ENCODE results near the gene SFTPD.
"Not testable (repeated sequence)": the region's sequence is repeated elsewhere in the genome, so short reads cannot be mapped to it uniquely, and the experiment has no call there.

The SFTPD gene

DNA sequence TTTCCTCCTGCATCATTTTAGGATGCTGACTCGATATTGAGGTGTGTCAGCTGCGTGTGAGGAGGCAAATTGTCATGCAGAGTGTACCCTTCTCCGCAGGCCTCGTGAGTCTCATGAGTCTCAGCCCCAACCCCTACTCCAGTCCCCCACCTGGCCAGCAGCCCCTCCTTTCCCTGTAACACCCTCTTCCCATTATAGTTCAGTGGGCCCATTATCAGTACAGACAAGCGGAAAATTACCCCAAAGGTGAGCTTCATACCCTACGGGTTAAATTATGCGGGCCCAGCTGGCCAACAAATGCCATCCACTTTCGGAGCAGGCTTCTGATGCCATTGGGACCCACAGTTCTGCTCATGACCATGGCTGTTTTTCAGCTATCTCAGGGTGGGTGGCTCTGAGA is 25.2 kb downstream of the SFTPD start:
- DNase-seq, result no peak

DNA sequence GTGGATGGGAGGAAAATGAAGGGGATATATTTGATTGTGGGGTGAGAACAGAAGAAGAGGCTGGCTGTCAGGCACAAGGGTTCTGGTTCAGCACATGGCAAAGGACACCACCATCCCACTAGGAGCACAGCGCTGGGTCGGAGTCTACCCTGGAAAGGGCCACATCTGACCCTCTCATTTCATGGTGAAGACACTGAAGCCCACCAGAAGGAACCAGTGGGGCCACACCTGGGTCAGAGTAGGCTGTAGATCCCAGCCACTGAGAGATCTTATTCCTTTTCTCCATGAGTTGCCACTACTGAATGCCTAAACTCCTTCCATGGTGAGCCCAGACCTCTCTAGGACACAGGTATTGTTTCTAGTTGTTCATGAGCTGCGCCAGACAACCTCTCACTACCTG is 25.8 kb downstream of the SFTPD start:
- no peak for DNase-seq

DNA sequence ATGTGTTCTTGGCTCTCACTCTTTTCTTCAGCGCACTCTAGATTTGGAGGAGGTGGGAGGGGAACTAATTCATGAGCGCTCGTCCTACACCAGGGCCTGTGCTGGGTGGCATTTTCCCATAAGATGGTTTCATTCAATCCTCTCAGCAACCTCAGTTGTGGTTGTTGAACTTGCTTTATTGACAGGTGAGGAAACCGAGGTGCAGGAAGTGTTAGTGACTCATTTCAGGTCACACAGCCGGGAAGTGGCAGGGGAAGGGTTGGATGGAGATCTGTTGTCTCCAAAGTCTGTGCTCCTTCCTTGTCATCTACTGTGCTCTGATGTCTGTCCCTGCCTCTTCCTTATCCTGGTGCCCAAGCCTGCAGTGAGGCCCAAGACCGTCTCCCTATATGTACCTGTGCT is 26.9 kb downstream of the SFTPD start:
- not testable (repeated sequence) for DNase-seq

DNA sequence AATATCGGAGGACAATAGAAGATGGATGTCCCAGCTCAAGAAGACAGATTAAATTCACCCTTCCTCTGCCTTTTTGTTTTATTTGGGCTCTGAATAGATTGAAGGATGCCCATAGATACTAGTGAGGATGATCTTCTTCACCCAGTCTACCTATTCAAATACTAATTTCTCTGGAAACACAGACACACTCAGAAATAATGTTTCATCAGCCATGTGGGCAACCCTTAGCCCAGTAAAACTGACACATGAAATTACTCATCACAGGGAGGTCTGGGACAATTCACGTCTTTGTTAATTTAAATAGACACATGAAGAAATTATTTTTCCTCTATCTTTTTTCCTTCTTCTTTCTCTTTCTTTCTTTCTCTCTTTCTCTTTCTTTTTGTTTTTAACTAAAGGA is 33.1 kb downstream of the SFTPD start:
- DNase-seq, result not testable (repeated sequence)

DNA sequence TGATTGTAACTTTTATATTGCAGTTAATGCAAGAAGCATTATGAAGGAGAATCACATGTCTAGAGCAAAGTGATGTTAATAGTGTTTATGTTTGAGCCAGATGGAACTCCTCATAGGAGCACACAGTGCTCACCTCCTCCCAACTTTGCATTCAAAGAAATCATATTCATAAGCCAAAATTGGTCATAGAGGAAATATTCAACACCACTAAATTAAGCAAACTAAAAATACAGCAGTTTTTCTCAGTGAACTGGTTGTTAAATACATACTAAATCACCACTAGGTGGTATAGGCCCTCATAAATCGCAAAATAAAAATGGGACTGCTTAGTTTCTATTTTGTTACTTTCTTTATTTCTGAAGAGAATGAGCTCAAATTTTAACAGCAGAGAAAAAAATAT is 34.4 kb downstream of the SFTPD start:
- not testable (repeated sequence) for DNase-seq

DNA sequence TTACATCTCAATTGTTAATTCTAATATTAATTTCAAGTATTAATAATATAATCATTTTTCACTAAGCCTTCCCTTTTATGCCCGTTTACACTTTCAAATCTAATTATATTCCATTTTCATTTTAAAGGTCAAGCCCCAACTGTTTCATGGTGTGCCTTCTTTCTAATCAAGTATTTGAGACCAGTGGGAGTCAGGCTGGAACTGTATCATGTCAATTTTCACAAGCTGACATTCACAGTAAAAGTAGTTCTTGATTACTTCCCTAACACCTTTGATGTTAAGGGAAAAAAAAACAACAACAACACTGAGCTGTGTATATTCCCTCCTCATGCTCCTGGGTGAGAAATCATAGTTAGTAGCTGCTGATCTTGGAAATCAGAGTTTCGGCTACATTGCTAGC is 38.1 kb downstream of the SFTPD start:
- no peak for DNase-seq

DNA sequence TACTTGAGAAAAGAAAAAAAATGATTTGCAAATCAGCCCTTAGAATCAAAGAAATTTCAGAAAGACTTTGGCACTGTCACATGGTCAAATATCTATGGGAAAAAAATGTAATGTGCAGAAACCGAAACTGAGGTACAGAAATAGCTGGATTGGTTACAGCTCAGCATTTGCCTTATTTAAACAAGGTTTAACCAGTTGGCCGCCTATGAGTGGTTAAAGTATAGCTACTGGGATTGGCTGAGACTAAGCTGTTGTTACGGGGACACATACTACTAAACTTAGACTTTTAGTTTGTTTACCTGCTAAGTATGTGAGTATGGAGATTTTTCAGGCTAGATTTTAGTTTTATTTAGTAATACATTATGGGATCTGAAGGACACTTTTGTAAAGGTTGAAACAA is 38.6 kb downstream of the SFTPD start:
- DNase-seq, result no peak

DNA sequence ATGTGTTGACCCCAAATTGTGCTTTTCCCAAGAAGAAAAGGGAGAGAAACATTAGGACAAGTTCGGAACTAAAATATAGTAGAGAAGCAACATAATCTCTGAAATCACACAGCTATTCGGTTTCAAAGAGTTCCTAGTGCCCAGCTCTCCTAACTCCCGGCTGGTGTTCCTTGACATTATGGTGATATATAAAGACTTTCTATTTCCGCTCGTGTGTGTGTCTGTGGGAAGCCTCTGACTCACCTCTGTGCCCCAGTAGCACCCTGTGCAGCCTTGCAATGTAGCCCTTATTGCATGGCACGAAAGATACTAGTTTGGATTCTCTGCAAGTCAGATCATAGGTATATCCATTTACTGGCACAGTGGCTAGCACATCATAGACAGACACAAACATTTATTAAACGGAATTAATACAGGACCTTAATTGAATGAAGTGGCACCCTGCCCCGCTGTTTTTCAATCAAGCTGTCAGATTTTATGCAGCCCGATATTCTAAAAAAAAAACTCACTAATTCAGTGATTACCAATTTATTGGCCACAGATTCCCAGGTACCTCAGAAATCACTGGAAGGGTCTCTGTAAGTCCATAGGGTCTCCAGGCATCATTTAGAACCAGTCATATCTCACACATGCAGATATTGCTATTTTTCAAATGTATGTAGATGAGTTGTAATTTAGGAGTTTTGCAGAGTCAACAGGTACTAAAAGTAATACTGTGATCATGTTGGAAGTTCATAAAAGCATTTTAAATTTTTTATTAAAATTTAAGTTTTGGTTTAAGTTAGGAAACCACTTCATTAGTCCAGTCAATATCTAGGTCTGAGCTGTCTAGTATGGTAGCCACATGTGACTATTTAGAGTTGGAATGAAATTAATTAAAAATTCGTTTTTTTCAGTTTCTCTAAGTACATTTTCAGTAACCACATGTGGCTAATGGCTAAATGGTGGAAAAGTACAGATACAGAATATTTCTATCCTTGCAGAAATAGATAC is 43.3 kb downstream of the SFTPD start:
- DNase-seq, result no peak

DNA sequence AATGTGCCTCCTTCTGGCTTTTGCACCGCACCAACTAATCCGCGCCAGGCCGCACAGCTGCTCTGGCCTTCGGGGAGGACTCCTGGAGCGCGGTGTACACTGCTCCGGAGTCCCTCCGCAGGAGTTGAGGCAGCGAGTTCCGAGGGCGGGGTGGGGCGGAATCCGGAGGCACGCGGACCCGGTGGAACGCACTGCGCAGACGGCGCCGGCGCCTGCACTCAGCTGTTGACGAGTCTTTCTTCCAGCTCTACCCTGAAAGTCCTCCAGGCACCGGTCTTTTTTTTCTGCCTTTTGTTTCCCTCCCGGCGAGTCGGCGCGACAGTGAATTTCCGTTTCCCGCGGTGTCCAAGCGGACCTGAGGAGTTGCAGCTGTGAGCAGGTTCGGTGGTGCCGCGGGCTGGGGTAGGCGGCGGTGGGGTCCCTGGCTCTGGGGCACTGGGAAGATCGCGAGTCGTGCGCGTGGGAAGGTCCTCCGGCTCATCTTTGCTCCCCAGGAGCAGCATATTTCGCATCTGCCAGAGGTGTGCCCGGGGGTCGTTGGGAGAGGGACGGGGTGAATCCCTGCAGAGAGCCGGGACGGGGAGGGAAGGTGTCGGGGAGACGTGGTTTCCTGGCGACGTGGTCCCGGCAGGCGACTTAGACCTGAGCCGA is 44.1 kb downstream of the SFTPD start:
- peak; percentile 36 for DNase-seq

DNA sequence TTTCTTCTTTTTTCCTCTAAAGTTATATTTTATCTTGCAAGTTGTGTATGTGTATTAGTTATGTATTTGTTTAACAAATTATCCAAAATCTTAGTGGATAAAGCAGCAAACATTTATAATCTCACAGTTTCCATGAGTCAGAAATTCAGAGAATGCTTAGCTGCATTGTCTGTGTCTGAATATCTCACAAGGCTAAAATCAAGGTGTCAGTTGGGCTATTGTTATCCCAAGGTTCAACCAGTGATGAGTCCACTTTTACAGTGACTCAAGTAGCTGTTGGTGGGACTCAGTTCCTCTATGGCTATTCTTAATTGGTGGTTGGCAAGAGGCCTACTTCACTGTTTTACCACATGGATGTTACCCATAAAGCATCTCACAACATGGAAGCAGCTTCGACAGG is 47.3 kb downstream of the SFTPD start:
- not testable (repeated sequence) for DNase-seq

DNA sequence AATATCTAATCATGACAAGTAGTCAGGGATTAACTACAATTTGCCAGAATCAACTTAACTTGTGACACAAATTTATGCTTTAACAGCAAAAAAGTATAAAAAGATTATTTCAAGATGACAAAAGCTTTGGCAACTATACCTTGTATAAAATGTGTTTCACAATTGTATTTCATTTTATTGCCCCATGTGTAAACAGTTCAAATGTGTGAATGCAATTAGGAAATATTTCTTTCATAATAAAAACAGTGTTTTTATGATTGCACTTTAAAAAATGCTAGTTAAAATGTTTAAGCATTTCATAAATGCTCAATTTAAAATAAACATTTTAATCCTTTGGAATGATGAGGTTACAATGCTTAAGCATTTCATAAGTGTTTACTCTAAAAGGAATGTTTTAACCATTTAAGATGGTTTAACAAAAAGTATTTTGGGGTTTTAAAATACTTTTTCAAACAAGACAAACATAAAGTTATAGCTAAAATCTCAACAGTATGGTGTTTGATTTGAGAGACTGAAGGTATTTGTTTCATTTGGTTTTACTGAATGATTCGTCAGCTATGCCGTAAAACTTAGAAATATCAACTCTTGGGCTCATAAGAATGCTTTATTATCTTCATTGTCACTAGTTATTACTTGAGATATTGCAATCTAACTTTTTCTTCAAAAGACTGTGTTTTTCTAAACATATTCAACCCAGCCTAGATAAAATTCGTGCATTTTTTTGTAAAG is 50.1 kb downstream of the SFTPD start:
- DNase-seq, result no peak

DNA sequence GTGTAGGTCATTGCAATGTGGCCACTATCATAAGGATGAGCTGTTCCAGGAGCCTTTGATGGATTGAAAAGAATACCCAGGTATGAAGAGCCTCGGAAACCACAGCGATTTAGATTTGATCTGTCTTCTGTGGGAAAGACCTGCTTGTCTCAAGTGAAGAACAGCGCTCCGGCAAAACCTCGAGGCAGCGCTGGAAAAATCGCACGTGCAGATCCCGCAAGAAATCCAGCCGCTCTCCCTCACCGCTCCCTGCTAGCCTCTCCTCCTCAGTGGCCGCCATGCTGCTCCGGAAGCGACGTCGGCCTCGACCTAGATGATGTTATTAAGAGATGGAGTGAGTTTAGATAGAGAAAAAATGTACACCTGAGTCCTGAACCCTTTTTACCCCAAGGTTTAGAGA is 56.0 kb downstream of the SFTPD start:
- not testable (repeated sequence) for DNase-seq

DNA sequence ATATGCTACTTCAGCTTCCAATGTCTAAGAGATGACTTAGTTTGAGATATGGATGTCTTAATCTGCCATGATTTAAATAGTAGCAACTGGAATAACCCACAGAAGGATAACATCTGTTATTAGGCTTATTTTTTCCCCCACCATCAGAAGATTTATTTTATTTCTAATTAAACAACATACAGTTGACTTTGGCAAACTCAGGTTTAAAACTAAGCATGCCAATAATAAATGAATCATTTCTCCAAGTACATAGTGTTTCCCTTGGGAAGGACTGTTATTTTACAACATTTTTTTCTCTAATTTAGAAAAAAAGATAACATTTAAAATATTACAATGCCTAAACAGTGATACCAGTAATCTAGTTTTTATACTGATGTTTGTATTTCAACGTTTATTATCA is 58.4 kb downstream of the SFTPD start:
- no peak for DNase-seq

DNA sequence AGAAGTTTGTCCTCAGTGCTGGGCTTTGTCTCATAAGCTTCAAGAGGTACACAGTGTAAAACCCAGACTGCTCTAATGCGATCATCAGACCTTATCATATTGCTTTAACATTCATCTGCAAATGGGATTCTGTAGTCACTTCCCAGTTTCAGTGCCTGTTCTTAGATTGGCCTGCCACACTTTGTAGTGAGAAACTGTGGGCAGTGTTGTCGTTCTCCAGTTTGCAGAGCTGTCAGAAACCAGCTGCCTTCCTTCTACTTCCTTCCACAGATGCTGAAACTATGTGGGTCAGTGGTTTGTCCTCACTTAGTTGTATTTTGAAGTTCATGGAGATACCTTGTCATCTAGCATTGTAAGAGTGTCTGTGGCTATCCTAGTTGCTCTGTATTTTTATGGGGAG is 59.9 kb downstream of the SFTPD start:
- not testable (repeated sequence) for DNase-seq
